ENCODE results near the gene CBX1.

DNA sequence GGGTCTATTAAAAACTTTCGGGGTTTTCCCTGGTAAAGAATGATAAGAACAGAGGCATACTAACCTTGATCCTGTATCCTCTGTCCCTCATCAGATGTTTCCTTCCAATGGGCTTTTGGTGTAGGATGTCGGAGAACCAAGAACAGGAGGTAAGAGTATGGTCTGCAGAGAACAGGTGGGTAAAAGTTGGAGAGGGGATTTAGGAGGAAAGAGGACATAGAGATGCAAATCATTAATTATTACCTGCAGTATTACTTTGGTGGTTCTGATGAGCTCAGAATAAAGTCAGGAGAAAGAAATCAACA, 10.6 kb upstream of the CBX1 start:
- TF ChIP-seq, protein P1, sequence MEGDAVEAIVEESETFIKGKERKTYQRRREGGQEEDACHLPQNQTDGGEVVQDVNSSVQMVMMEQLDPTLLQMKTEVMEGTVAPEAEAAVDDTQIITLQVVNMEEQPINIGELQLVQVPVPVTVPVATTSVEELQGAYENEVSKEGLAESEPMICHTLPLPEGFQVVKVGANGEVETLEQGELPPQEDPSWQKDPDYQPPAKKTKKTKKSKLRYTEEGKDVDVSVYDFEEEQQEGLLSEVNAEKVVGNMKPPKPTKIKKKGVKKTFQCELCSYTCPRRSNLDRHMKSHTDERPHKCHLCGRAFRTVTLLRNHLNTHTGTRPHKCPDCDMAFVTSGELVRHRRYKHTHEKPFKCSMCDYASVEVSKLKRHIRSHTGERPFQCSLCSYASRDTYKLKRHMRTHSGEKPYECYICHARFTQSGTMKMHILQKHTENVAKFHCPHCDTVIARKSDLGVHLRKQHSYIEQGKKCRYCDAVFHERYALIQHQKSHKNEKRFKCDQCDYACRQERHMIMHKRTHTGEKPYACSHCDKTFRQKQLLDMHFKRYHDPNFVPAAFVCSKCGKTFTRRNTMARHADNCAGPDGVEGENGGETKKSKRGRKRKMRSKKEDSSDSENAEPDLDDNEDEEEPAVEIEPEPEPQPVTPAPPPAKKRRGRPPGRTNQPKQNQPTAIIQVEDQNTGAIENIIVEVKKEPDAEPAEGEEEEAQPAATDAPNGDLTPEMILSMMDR (IDR thresholded peaks at IDR 0.05; ENCODE audit: insufficient read depth, low read depth, low read length) = no peak
- TF ChIP-seq EZH2 (IDR thresholded peaks at IDR 0.05; ENCODE audit: insufficient read depth, low read length) = no peak
